Measurements from ENCODE around the gene MAP3K2. TPM values are rescaled to one million over a fixed set of nuclear protein-coding genes. Genes with fewer than 3 reads are reported as not detected.

Gene MAP3K2
- total RNA-seq, 1 experiment from 2014 or later: 54.8 TPM

- Histone ChIP-seq H3K9me3 (ENCODE audit: low read depth, low read length, poor library complexity, severe bottlenecking) (no peaks in the 10 kb centered on the region), H3K4me1 (ENCODE audit: insufficient read depth, low read length, poor library complexity, severe bottlenecking) (no peaks in the 10 kb centered on the region), H3K36me3 (ENCODE audit: insufficient read depth, low read length, poor library complexity, severe bottlenecking) (no peaks in the 10 kb centered on the region), H3K4me3 (ENCODE audit: low read depth, low read length, poor library complexity, severe bottlenecking) (no peak overlapping the region), H3K27me3 (replicated peaks; ENCODE audit: insufficient read depth, low read depth, low read length, poor library complexity) (no peaks in the 10 kb centered on the region), H3K27ac (ENCODE audit: low read depth, low read length, poor library complexity, severe bottlenecking) (no peak overlapping the region)
- BruUV-seq (replicated peaks): no TSS peak
- intact Hi-C loops (cut with micrococcal nuclease; ENCODE audit: unreplicated experiment): no loop called here
- ChIA-PET CTCF (no interaction called here), POLR2A (ENCODE audit: low non-redundant PET) (no interaction called here)
- DNase-seq (ENCODE audit: low spot score): no peak
- TF ChIP-seq CTCF (conservative IDR thresholded peaks at IDR 0.05; ENCODE audit: low read depth, low read length) (no peak), EZH2 (IDR thresholded peaks at IDR 0.05; ENCODE audit: borderline replicate concordance, low read depth, low read length, poor library complexity, severe bottlenecking) (no peak)
Measured at GRCh38 chr2:127431408-127432023, 43.7 kb upstream of the MAP3K2 start.

- H3K27me3 ChIP-seq (replicated peaks; ENCODE audit: insufficient read depth, low read depth, low read length, poor library complexity): no peaks in the 10 kb centered on the region
- no peaks in the 10 kb centered on the region for H3K9me3 ChIP-seq (ENCODE audit: low read depth, low read length, poor library complexity, severe bottlenecking)
- ChIA-PET CTCF (no interaction called here), POLR2A (ENCODE audit: low non-redundant PET) (no interaction called here)
- H3K4me1 ChIP-seq (ENCODE audit: insufficient read depth, low read length, poor library complexity, severe bottlenecking): no peaks in the 10 kb centered on the region
- no peaks in the 10 kb centered on the region for H3K36me3 ChIP-seq (ENCODE audit: insufficient read depth, low read length, poor library complexity, severe bottlenecking)
- DNase-seq (ENCODE audit: low spot score): no peak
- H3K27ac ChIP-seq (ENCODE audit: low read depth, low read length, poor library complexity, severe bottlenecking): no peak overlapping the region
- H3K4me3 ChIP-seq (ENCODE audit: low read depth, low read length, poor library complexity, severe bottlenecking): no peak overlapping the region
- no peak for TF ChIP-seq CTCF (conservative IDR thresholded peaks at IDR 0.05; ENCODE audit: low read depth, low read length)
- TF ChIP-seq EZH2 (IDR thresholded peaks at IDR 0.05; ENCODE audit: borderline replicate concordance, low read depth, low read length, poor library complexity, severe bottlenecking): no peak
- intact Hi-C loops (cut with micrococcal nuclease; ENCODE audit: unreplicated experiment): no loop called here
- BruUV-seq (replicated peaks): no TSS peak
Measured at GRCh38 chr2:127429844-127430425, 42.2 kb upstream of the MAP3K2 start.

- no TSS peak for BruUV-seq (replicated peaks)
- no peaks in the 10 kb centered on the region for H3K9me3 ChIP-seq (ENCODE audit: low read depth, low read length, poor library complexity, severe bottlenecking)
Measured at GRCh38 chr2:127429291-127429690, 41.5 kb upstream of the MAP3K2 start.

More at GRCh38 chr2:127429291-127429690, 41.5 kb upstream of the MAP3K2 start:
- Histone ChIP-seq H3K27me3 (replicated peaks; ENCODE audit: insufficient read depth, low read depth, low read length, poor library complexity) (no peaks in the 10 kb centered on the region), H3K4me1 (ENCODE audit: insufficient read depth, low read length, poor library complexity, severe bottlenecking) (no peaks in the 10 kb centered on the region), H3K36me3 (ENCODE audit: insufficient read depth, low read length, poor library complexity, severe bottlenecking) (no peaks in the 10 kb centered on the region), H3K4me3 (ENCODE audit: low read depth, low read length, poor library complexity, severe bottlenecking) (no peak overlapping the region), H3K27ac (ENCODE audit: low read depth, low read length, poor library complexity, severe bottlenecking) (no peak overlapping the region)
- no peak for DNase-seq (ENCODE audit: low spot score)
- intact Hi-C loops (cut with micrococcal nuclease; ENCODE audit: unreplicated experiment): no loop called here
- TF ChIP-seq CTCF (conservative IDR thresholded peaks at IDR 0.05; ENCODE audit: low read depth, low read length): no peak
- TF ChIP-seq EZH2 (IDR thresholded peaks at IDR 0.05; ENCODE audit: borderline replicate concordance, low read depth, low read length, poor library complexity, severe bottlenecking): no peak
- ChIA-PET POLR2A (ENCODE audit: low non-redundant PET) (no interaction called here), CTCF (no interaction called here)

All from A673 (cell line).